Measurements from ENCODE around the gene VSTM4. TPM values are rescaled to one million over a fixed set of nuclear protein-coding genes. Genes with fewer than 3 reads are reported as not detected.
A peak's percentile ranks its signal among the peaks of the same experiment; 100 is the strongest.

The VSTM4 gene
- total RNA-seq, 2 donors from 2014 or later: 0.06 to 0.13 TPM

DNA sequence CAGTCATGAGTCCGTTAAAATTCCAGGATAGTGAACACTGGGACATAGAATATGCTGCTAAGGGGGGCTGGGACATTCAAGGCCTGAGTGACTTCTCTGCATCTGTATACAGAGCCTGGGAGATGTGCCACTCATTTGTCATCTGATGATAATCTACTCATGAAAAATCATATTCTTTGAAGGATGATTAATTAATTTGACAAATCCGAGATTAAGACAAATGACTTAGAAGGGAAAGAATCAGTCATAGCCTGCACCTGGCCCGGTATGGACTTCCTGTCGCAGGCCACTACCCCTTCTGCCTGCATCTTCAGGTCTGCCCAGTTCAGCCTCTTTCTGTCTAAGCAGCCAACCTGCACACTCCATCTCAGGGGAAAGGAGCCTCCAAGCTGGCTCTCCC, 37.3 kb upstream of the VSTM4 start:
- ATAC-seq (replicated peaks): peak; percentile 51
- peak overlapping the region; percentile 65 for H3K27ac Mint-ChIP-seq
- peaks cover 23% of the 10 kb centered on the region for H3K4me1 Mint-ChIP-seq
- peaks cover 10% of the 10 kb centered on the region for H3K27me3 Mint-ChIP-seq
- peaks cover 48% of the 10 kb centered on the region for H3K36me3 Mint-ChIP-seq (ENCODE audit: low read depth)
- H3K9me3 Mint-ChIP-seq: peaks cover 7% of the 10 kb centered on the region
- H3K4me3 Mint-ChIP-seq: no peak overlapping the region

DNA sequence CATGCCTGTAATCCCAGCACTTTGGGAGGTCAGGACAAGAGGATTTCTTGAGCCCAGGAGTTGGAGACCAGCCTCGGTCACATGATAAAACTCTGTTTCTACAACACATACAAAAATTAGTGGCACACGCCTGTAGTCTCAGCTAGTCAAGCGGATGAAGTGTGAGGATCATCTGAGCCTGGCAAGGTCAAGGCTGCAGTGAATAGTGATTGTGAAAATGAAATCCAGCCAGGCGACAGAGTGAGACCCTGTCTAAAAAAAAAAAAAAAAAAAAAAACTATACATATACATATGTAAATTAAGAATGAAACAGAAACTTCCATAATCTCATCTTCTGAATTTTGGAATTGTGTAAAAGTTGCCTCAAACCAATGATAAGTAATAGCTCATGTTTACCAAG, 36.7 kb upstream of the VSTM4 start:
- Mint-ChIP-seq H3K27ac (no peak overlapping the region), H3K27me3 (peaks cover 9% of the 10 kb centered on the region), H3K9me3 (peaks cover 7% of the 10 kb centered on the region), H3K4me1 (peaks cover 21% of the 10 kb centered on the region), H3K36me3 (ENCODE audit: low read depth) (peaks cover 42% of the 10 kb centered on the region), H3K4me3 (no peak overlapping the region)
- no peak for ATAC-seq (replicated peaks)

DNA sequence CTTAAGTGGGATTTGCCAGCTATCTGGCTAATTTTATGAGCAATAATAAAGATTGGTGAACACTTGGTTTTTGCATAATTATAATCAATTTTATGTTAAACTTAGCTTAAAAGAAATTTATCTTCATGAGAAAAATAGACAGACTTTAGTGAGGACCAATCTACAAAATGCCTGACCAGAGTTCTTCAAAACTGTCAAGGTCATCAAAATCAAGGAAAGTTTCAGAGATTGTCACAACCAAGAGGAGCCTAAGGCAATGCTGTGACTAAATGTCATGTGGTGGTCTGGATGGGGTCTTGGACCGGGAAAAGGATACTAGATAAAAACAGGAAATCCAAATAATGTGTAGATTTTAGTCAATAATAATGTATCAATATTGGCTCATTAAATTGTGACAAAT, 36.2 kb upstream of the VSTM4 start:
- Mint-ChIP-seq H3K36me3 (ENCODE audit: low read depth) (peaks cover 37% of the 10 kb centered on the region), H3K4me1 (peaks cover 15% of the 10 kb centered on the region), H3K27me3 (peaks cover 9% of the 10 kb centered on the region), H3K9me3 (peaks cover 5% of the 10 kb centered on the region), H3K27ac (no peak overlapping the region), H3K4me3 (no peak overlapping the region)
- ATAC-seq (replicated peaks): no peak

DNA sequence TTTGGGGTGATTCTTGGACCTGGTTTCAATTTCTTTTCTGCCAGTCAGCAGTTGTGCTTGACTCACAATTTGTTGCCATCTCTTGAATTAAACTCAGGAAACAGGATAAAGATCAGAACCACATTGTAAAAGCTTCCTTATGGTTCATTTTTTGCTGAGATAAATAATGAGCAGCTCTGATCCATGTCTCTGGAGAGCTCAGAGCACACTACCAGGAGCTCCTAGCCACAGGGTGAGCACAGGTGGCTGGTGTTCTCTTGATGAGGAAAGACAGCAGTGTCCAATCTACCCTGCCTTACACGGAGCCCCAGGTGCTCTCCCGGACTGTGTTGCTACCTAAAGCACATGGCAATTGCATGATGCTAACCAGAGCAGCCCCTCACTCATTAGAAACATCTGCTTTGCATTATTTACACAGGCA, 35.7 kb upstream of the VSTM4 start:
- no peak overlapping the region for H3K27ac Mint-ChIP-seq
- H3K4me3 Mint-ChIP-seq: no peak overlapping the region
- peaks cover 4% of the 10 kb centered on the region for H3K9me3 Mint-ChIP-seq
- no peak for ATAC-seq (replicated peaks)
- peaks cover 9% of the 10 kb centered on the region for H3K27me3 Mint-ChIP-seq
- H3K36me3 Mint-ChIP-seq (ENCODE audit: low read depth): peaks cover 32% of the 10 kb centered on the region
- peaks cover 12% of the 10 kb centered on the region for H3K4me1 Mint-ChIP-seq

DNA sequence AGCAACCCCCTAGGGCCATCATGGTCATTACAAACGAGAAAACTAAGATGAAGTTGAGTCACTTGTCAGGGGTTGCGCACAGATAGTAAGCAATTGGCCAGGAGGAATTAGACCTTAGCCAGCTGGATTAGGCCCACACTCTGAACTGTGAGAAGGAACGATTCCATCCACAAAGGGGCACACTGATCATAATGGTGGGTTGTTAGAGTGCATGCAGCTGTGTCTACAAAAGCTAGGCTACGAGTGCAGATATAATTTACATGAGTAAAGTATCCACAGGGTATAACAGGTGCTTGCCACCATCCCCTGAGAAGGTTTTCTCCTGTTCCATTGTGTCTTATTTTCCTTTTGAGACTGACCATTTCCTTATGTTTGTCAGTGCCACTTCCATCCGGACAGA, 35.1 kb upstream of the VSTM4 start:
- Mint-ChIP-seq H3K9me3 (peaks cover 4% of the 10 kb centered on the region), H3K36me3 (ENCODE audit: low read depth) (peaks cover 26% of the 10 kb centered on the region), H3K27me3 (peaks cover 9% of the 10 kb centered on the region), H3K4me1 (peaks cover 12% of the 10 kb centered on the region), H3K4me3 (no peak overlapping the region), H3K27ac (no peak overlapping the region)
- no peak for ATAC-seq (replicated peaks)

DNA sequence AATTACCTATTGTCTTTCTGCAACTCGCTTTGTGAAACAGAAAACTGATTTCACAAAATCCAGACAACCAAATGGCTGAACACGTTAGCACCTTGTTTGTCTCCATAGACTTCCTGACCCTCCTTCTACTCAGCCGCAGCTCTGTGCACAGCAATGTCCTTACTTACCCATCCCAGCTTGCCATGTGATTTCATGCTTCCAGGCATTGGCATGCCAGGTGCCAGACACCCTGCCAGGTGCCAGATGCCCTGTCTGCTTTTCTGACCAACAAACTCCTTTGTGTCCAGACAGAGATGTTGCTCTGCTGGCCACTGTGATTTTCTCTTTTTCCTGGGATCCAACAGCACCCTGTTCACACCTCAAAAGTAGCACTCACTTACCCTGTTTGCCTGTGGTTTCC, 34.6 kb upstream of the VSTM4 start:
- no peak overlapping the region for H3K27ac Mint-ChIP-seq
- H3K4me3 Mint-ChIP-seq: no peak overlapping the region
- peaks cover 9% of the 10 kb centered on the region for H3K27me3 Mint-ChIP-seq
- H3K4me1 Mint-ChIP-seq: peaks cover 12% of the 10 kb centered on the region
- no peak for ATAC-seq (replicated peaks)
- H3K9me3 Mint-ChIP-seq: peaks cover 4% of the 10 kb centered on the region
- H3K36me3 Mint-ChIP-seq (ENCODE audit: low read depth): peaks cover 21% of the 10 kb centered on the region

DNA sequence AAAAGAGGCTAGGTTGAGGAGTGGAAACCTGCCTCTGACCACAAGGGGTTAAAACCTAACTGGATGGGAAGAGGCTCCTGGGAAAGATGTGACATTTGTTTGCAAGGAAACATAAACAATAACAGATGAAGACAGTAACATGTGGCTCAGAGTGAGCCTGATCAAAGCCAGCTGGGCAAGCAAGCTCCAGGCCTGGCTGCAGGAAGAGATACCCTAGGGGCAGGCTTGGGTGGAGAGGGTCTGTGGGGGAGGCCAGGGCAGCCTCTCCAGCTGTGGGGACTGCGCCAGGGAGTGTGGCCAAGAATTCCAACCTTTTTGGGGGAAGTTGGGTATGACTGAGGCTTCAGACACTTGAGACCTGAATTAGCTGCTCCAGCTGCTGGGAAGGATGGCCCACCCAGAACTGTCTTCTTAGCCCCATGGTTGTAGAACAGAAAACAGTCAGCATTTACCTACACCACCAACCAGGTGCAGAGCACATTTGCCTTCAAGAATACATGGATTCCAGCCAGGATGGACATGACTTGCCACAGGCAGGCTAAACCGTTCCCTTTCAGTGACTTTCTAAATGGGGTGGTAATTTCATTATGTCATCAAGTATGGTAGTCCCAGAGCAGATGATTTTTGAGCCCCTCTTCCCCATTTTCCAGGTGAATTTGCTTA, 28.9 kb upstream of the VSTM4 start:
- H3K27ac Mint-ChIP-seq: no peak overlapping the region
- peaks cover 5% of the 10 kb centered on the region for H3K27me3 Mint-ChIP-seq
- H3K36me3 Mint-ChIP-seq (ENCODE audit: low read depth): no peaks in the 10 kb centered on the region

DNA sequence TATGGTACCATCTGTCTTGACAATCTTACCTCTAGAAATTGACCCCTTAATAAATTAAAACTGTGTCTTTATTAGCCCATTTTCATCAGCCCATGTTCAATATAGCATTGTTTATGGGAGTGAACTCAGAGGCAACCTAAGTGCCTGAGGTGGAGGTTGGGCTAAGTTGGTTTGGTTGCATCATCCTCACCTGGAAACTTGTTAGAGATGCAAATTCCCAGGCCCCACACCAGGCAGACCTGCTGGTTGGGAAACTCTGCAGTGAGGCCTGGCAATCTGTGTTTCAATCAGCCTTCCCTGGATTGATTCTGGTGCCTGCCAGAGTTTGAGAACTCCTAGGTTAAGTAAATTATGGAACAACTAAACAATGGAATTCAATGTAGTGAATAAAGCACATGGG, 27.9 kb upstream of the VSTM4 start:
- peaks cover 2% of the 10 kb centered on the region for H3K9me3 Mint-ChIP-seq
- no peak overlapping the region for H3K27ac Mint-ChIP-seq
- peaks cover 2% of the 10 kb centered on the region for H3K27me3 Mint-ChIP-seq
- H3K4me1 Mint-ChIP-seq: no peaks in the 10 kb centered on the region
- H3K4me3 Mint-ChIP-seq: no peak overlapping the region
- H3K36me3 Mint-ChIP-seq (ENCODE audit: low read depth): no peaks in the 10 kb centered on the region
- no peak for ATAC-seq (replicated peaks)

More for the DNA sequence above, 28.9 kb upstream of the VSTM4 start:
- no peak overlapping the region for H3K4me3 Mint-ChIP-seq
- ATAC-seq (replicated peaks): no peak
- no peaks in the 10 kb centered on the region for H3K4me1 Mint-ChIP-seq
- H3K9me3 Mint-ChIP-seq: peaks cover 4% of the 10 kb centered on the region

DNA sequence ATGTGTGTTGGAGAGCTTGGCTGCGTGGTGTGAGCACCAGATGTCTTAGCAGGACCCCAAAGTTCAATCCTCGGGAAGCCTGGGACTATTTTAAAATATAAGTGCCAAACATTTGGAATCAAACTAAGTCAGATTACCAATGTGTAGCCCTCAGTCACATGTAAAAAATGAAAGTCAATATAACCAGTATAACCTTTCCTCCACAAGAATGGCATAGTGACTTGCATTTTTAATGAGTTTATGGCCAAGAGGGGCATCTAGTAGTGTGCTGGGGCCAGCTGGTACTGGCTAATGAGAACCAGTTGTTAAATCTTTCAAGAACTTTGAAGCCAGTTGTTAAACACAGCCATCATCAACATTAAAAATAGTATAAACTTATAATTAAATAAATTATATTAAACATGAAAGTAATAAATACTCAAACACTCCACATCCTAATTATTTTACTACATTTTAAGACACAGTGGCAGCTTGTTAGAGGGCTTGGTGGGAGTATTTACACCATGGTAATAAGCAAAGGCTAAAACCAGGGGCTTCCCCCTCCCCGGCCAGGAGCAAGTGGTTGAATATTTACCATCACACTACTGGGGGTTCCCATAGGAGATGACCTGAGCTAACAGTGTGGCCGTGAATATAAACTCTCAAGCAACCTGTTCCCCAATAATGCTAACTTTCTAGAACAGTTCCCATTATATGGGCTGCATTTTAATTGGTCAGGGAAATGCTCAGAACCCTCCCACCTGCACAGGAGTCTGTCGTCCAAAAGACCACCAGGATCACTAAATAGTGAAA, 26.4 kb upstream of the VSTM4 start:
- Mint-ChIP-seq H3K4me1 (no peaks in the 10 kb centered on the region), H3K9me3 (no peaks in the 10 kb centered on the region), H3K27ac (no peak overlapping the region), H3K27me3 (no peaks in the 10 kb centered on the region), H3K36me3 (ENCODE audit: low read depth) (no peaks in the 10 kb centered on the region), H3K4me3 (no peak overlapping the region)
- no peak for ATAC-seq (replicated peaks)

DNA sequence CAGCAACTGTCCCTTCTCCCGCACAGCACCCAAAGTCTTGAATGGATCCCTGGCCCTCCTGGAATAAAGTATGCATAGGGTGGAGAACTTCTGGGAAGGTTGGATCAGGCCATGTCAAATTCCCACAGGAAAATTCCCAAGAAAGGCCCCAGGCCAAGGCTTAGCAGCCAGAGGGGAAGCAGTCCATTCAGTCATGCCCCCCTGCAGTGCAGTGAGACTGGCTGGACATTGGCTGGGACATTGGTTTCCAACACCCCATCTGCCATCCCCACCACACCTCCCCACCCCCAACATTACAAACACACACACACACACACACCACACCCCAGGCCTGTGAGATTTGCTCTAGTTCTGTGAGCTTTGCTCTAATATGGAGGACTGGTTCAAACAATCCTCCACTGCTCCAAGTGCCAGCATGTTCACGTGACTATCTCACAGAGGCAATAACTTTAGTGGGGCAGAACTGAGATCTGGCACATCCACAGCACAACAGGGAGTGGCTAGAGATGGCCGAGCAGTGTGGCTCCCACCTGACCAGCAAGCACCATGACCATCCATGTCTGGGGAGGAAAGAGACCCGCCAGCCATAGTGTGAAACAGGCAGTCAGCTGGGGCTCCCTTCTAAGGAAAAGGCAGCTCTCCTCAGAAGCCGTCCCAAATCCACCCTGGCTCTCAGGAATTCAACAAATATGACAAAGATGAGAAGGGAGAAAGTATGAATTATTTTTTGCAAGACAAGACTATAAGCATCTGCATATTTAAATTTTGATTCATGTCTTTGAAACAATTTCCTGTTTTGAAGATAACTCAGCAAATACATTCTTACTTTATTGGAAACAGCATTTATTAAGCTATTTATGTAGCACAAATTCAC, 25.2 kb upstream of the VSTM4 start:
- no peaks in the 10 kb centered on the region for H3K9me3 Mint-ChIP-seq
- ATAC-seq (replicated peaks): no peak
- H3K36me3 Mint-ChIP-seq (ENCODE audit: low read depth): no peaks in the 10 kb centered on the region
- H3K27ac Mint-ChIP-seq: no peak overlapping the region
- no peaks in the 10 kb centered on the region for H3K4me1 Mint-ChIP-seq
- no peaks in the 10 kb centered on the region for H3K27me3 Mint-ChIP-seq
- no peak overlapping the region for H3K4me3 Mint-ChIP-seq

DNA sequence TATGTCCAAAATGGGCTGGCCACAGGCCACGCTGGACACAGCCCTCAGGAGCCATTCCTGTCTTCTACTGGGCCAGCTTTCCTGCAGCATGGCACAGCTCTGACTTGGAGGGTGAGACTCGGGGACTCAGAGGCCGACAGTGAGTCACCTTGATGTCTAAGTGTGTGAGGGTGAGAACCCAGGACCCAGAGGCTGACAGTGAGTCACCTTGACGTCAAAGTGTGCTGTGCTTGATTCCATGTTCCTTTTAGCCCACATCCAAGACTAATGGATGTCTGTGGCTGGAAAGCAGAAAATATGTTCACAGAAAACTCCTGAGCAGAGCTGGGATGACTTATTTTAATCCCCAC, 24.5 kb upstream of the VSTM4 start:
- Mint-ChIP-seq H3K27ac (no peak overlapping the region), H3K36me3 (ENCODE audit: low read depth) (no peaks in the 10 kb centered on the region), H3K27me3 (no peaks in the 10 kb centered on the region), H3K4me3 (no peak overlapping the region), H3K4me1 (no peaks in the 10 kb centered on the region), H3K9me3 (no peaks in the 10 kb centered on the region)
- ATAC-seq (replicated peaks): peak; percentile 84

DNA sequence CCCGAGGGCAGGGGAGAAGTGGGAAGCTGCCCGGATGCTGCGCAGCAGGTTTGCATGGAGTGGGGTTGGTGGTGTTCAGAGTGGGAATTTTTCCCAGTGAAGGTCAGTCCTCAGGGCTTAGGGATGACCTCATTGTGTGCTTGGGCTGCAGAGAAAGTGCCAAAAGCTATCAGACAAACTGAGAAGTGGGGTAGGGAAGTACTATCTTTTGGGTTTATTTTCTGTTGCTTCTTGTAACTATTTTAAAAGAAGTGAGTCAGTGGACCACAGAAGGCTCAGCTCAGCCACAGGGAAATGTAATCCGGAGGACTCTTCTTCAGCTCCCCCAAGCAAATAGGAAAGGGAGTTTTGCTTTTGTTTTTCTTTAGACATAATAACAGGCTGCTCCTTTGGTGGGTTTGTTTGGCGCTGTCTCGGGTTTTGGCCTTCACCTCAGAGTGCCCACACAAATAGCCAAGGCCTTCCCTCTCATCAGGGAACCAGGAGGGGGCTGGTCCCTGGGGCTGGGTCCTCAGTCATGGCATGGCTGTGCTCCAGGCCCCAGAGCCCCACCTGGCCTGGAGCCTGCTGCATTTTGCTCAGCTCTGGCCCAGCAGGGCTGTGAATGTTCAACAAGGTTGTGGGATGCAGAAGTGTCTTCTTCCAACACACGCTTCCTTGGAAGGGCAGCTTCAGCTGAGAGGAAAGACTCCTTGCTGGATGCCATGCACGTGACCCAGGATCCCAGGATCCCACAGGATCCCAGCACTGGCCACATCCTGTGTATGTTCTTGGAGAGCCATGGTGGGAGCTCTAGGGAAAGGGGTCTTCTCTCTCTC, 23.9 kb upstream of the VSTM4 start:
- no peaks in the 10 kb centered on the region for H3K9me3 Mint-ChIP-seq
- no peaks in the 10 kb centered on the region for H3K36me3 Mint-ChIP-seq (ENCODE audit: low read depth)
- peak; percentile 44 for ATAC-seq (replicated peaks)
- no peak overlapping the region for H3K4me3 Mint-ChIP-seq
- H3K27me3 Mint-ChIP-seq: no peaks in the 10 kb centered on the region
- no peaks in the 10 kb centered on the region for H3K4me1 Mint-ChIP-seq
- no peak overlapping the region for H3K27ac Mint-ChIP-seq

DNA sequence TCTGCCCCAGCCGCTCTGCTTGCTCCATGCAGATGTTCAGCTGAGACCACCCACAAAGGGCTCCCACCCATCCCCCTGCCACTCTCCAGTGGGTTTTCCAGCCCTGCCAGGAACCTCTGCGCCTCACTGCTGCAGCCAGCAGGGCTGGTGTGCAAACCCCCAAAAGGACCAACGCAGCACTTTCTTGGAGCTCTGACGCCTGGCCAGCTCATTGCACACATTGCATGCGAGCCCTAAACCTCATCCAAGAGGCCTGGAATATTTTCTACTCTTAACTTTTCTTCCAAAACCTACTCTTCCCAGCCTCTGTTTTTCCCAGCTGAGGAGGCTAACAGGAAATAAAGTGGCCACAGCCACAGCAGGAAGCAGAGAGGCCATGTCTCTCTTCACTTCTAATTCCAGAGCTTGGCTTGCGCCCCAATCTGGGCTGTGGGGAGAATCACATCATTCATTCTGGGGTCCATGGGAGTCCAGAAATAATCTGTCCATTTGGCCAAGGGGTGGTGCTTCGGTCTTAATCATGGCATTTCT, 23.1 kb upstream of the VSTM4 start:
- H3K36me3 Mint-ChIP-seq (ENCODE audit: low read depth): no peaks in the 10 kb centered on the region
- no peaks in the 10 kb centered on the region for H3K9me3 Mint-ChIP-seq
- peaks cover 3% of the 10 kb centered on the region for H3K27me3 Mint-ChIP-seq
- no peak overlapping the region for H3K4me3 Mint-ChIP-seq
- ATAC-seq (replicated peaks): no peak
- H3K27ac Mint-ChIP-seq: no peak overlapping the region
- no peaks in the 10 kb centered on the region for H3K4me1 Mint-ChIP-seq

DNA sequence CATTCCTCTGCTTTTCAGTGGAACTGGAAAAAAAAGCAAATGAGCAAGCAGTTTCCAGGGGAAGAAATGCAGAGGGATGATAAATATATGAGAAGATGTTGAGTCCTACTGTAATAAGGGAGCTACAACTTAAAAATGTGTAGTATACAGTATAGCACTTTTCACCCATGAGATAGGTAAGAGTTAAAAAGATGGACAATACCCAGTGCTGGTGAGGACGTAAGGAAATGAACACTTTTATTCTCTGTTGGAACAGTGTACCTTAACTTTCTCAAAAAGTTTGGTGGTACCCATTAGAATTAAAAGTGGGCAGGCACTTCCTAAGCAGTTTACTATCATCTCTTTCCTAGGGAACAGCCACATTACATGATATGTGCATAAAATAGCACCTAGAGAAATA, 21.2 kb upstream of the VSTM4 start:
- Mint-ChIP-seq H3K4me1 (no peaks in the 10 kb centered on the region), H3K27ac (no peak overlapping the region), H3K36me3 (ENCODE audit: low read depth) (no peaks in the 10 kb centered on the region), H3K27me3 (peaks cover 3% of the 10 kb centered on the region), H3K4me3 (no peak overlapping the region), H3K9me3 (no peaks in the 10 kb centered on the region)
- no peak for ATAC-seq (replicated peaks)

Measured in activated T-helper 17 cell treated with anti-CD3 and anti-CD28 coated beads, Interleukin-2, amount 50 U/mL, for 72 hours (primary cell).